Measurements from ENCODE around the gene AP3S1. TPM values are rescaled to one million over a fixed set of nuclear protein-coding genes. Genes with fewer than 3 reads are reported as not detected.

The AP3S1 gene
- polyA plus RNA-seq, 3 donors: 30.2 to 86.1 (median 84.8) TPM

GRCh38 chr5:115831163-115831768, 10.5 kb upstream of the AP3S1 start:
- Histone ChIP-seq H3K9me3 (replicated peaks in 1 of 2; ENCODE audit: control insufficient read depth in 1 of 2, insufficient read depth in 1 of 2, low read length in 2 of 2) (no peaks in the 10 kb centered on the region), H3K9ac (ENCODE audit: insufficient read depth, low read length, poor library complexity, severe bottlenecking) (no peak overlapping the region), H3K27me3 (ENCODE audit: control insufficient read depth in 2 of 2, insufficient read depth in 2 of 2, low read length in 2 of 2) (no peaks in the 10 kb centered on the region), H3K79me2 (ENCODE audit: insufficient read depth, low read length) (peaks cover 2% of the 10 kb centered on the region), H3K27ac (ENCODE audit: low read depth in 1 of 2, low read length in 2 of 2) (no peak overlapping the region), H3K4me2 (replicated peaks; ENCODE audit: extremely low read depth, low read length, poor library complexity, severe bottlenecking) (no peak overlapping the region), H3K4me1 (ENCODE audit: control insufficient read depth in 1 of 2, insufficient read depth in 2 of 2, low read length in 2 of 2) (no peaks in the 10 kb centered on the region), H2AFZ (ENCODE audit: insufficient read depth, low read depth, low read length, poor library complexity, severe bottlenecking) (no peak overlapping the region), H4K20me1 (ENCODE audit: insufficient read depth, low read length) (peaks cover 3% of the 10 kb centered on the region), H3K4me3 (replicated peaks in 1 of 3; ENCODE audit: low read depth in 2 of 3, low read length in 3 of 3) (no peak overlapping the region), H3K36me3 (replicated peaks in 1 of 2; ENCODE audit: control insufficient read depth in 1 of 2, insufficient read depth in 2 of 2, low read length in 2 of 2) (peaks cover 65 to 78% of the 10 kb centered on the region in 2 donors)
- peaks cover 56 to 68% of the 10 kb centered on the region in 2 donors for H3K36me3 Mint-ChIP-seq
- peak; percentile 37 to 57 (median 52) for DNase-seq
- H3K27ac Mint-ChIP-seq: peak overlapping the region in 1 of 7 donors; percentile 29
- peak; percentile 81 for TF ChIP-seq CTCF (IDR thresholded peaks at IDR 0.05)
- intact Hi-C loops (cut with micrococcal nuclease): no loop called here
- peaks cover 0 to 4% (median 3%) of the 10 kb centered on the region in 7 donors for H3K9me3 Mint-ChIP-seq
- H3K4me1 Mint-ChIP-seq: no peaks in the 10 kb centered on the region
- H3K4me3 Mint-ChIP-seq: no peak overlapping the region
- WGBS (ENCODE audit: insufficient coverage): no CpG with 5 or more reads among the region's 2 CpGs
- no peaks in the 10 kb centered on the region for H3K27me3 Mint-ChIP-seq (ENCODE audit: low read depth in 3 of 3)

DNA sequence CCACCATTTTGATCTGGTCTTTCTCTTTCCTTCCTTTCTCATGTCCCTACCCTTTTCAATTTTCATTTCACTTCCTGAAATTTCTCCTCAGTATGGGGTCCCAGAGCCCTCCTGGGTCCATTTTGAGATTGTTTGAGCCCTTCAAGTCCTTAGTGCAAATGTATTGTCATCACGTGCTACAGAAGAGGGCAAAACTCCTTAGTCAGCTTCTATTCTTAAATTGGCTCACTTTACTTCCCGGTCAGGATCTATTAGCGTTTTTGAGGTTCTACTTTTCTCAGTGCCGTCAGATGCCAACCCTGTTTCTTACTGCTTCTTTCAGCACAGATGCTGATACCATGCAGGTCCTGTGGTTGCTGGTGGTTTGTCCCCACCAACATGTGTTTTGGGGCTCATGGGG, 6.3 kb upstream of the AP3S1 start:
- H3K4me3 Mint-ChIP-seq: no peak overlapping the region
- H3K27ac Mint-ChIP-seq: peak overlapping the region in 4 of 7 donors; percentile 11 to 78 (median 30)
- DNase-seq: no peak
- peaks cover 53 to 60% of the 10 kb centered on the region in 2 donors for H3K36me3 Mint-ChIP-seq
- Histone ChIP-seq H3K4me3 (replicated peaks in 1 of 3; ENCODE audit: low read depth in 2 of 3, low read length in 3 of 3) (no peak overlapping the region), H3K4me1 (ENCODE audit: control insufficient read depth in 1 of 2, insufficient read depth in 2 of 2, low read length in 2 of 2) (peaks cover 21 to 24% of the 10 kb centered on the region in 2 donors), H3K9me3 (replicated peaks in 1 of 2; ENCODE audit: control insufficient read depth in 1 of 2, insufficient read depth in 1 of 2, low read length in 2 of 2) (no peaks in the 10 kb centered on the region), H3K36me3 (replicated peaks in 1 of 2; ENCODE audit: control insufficient read depth in 1 of 2, insufficient read depth in 2 of 2, low read length in 2 of 2) (peaks cover 62 to 70% of the 10 kb centered on the region in 2 donors), H2AFZ (ENCODE audit: insufficient read depth, low read depth, low read length, poor library complexity, severe bottlenecking) (no peak overlapping the region), H3K79me2 (ENCODE audit: insufficient read depth, low read length) (peaks cover 39% of the 10 kb centered on the region), H3K27me3 (ENCODE audit: control insufficient read depth in 2 of 2, insufficient read depth in 2 of 2, low read length in 2 of 2) (no peaks in the 10 kb centered on the region), H3K27ac (ENCODE audit: low read depth in 1 of 2, low read length in 2 of 2) (peak overlapping the region in 1 of 2 donors; percentile 17), H3K9ac (ENCODE audit: insufficient read depth, low read length, poor library complexity, severe bottlenecking) (no peak overlapping the region), H4K20me1 (ENCODE audit: insufficient read depth, low read length) (peaks cover 34% of the 10 kb centered on the region), H3K4me2 (replicated peaks; ENCODE audit: extremely low read depth, low read length, poor library complexity, severe bottlenecking) (no peak overlapping the region)
- no peaks in the 10 kb centered on the region for H3K27me3 Mint-ChIP-seq (ENCODE audit: low read depth in 3 of 3)
- 67% methylated on average over 1 of the region's 4 CpGs for WGBS (ENCODE audit: insufficient coverage)
- H3K9me3 Mint-ChIP-seq: peaks cover 0 to 2% (median 0%) of the 10 kb centered on the region in 7 donors
- intact Hi-C loops (cut with micrococcal nuclease): no loop called here
- peaks cover 20% of the 10 kb centered on the region for H3K4me1 Mint-ChIP-seq
- no peak for TF ChIP-seq CTCF (IDR thresholded peaks at IDR 0.05)

Measured in CD14-positive monocyte (primary cell).